Measurements from ENCODE around the gene STK11. TPM values are rescaled to one million over a fixed set of nuclear protein-coding genes. Genes with fewer than 3 reads are reported as not detected.

STK11 gene
- total RNA-seq, 1 donor from 2014 or later: 104 TPM

DNA sequence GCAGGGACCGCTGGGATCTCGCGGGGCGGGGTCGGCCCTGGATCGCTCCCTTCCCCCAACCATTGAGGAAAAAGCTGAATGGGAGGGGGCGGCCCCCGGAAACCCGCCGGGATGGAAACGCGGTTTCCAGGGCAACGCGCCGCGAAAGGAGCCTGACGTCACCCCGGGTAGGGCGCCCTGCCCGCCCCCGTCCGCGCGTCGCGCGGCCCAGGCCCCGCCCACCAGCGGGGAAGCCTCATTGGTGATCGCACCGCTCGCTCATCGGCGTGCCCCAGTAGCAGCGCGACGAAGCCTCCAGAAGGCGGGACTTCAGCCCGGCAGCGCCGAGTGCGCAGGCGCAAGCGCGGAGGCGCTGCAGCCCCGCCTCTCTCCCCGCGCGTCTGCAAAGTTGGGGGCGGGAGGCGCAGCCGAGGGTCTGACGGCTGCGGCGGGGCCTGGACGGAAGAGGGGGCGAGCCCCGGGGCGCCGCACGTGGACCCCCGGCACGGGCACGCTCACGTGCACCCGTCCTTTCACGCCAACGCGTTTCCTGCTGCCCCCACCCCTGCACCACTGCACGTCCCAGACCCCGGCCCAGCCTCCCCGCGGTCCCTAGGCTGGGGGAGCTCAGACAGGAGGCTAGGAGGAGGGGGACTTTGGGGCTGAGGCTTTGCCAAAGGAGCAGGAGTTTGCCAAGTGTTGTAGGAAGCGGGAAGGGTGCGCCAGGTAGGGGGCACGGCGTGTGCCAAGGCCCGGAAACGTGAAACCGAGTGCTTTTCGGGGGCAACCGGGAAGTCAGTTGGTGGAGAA, 55.4 kb downstream of the STK11 start:
- H3K36me3 ChIP-seq: peaks cover 23 to 24% of the 10 kb centered on the region in 2 donors
- H3K27ac ChIP-seq: peak overlapping the region; percentile 96 to 99
- peaks cover 25 to 55% of the 10 kb centered on the region in 2 donors for H3K4me1 ChIP-seq
- TF ChIP-seq, protein P1, sequence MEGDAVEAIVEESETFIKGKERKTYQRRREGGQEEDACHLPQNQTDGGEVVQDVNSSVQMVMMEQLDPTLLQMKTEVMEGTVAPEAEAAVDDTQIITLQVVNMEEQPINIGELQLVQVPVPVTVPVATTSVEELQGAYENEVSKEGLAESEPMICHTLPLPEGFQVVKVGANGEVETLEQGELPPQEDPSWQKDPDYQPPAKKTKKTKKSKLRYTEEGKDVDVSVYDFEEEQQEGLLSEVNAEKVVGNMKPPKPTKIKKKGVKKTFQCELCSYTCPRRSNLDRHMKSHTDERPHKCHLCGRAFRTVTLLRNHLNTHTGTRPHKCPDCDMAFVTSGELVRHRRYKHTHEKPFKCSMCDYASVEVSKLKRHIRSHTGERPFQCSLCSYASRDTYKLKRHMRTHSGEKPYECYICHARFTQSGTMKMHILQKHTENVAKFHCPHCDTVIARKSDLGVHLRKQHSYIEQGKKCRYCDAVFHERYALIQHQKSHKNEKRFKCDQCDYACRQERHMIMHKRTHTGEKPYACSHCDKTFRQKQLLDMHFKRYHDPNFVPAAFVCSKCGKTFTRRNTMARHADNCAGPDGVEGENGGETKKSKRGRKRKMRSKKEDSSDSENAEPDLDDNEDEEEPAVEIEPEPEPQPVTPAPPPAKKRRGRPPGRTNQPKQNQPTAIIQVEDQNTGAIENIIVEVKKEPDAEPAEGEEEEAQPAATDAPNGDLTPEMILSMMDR (IDR thresholded peaks at IDR 0.05): no peak
- intact Hi-C loops (cut with DNase I): loop anchor here (1.0 kb wide), 1 partner anchor 8 kb away; no protein-coding TSS in a partner anchor
- peak; percentile 84 to 98 for DNase-seq (ENCODE audit: low spot score in 2 of 2)
- peak overlapping the region; percentile 76 to 83 for H3K4me3 ChIP-seq
- no peaks in the 10 kb centered on the region for H3K9me3 ChIP-seq
- H3K27me3 ChIP-seq: no peaks in the 10 kb centered on the region

DNA sequence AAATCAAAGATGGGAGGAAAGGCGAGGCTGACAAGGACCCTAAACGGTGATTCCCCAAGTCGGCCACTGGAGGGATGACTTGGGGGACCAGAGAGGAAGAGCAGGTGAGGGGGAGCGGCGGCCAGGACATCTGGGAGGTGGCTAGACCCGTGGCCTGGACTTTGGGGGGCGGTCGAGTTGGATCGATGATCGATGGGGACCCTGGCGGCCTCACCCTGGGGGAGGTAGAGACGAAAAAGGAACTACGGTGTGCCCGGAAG, 55.9 kb downstream of the STK11 start:
- peak overlapping the region; percentile 96 to 99 for H3K27ac ChIP-seq
- H3K4me1 ChIP-seq: peaks cover 24 to 59% of the 10 kb centered on the region in 2 donors
- TF ChIP-seq, protein P1 (IDR thresholded peaks at IDR 0.05): peak in 2 of 3 experiments; percentile 10 to 25
- no peak for DNase-seq (ENCODE audit: low spot score in 2 of 2)
- peak overlapping the region; percentile 76 to 83 for H3K4me3 ChIP-seq
- H3K9me3 ChIP-seq: no peaks in the 10 kb centered on the region
- H3K36me3 ChIP-seq: peaks cover 17 to 18% of the 10 kb centered on the region in 2 donors
- no peaks in the 10 kb centered on the region for H3K27me3 ChIP-seq
- intact Hi-C loops (cut with DNase I): loop anchor here (1.0 kb wide), 1 partner anchor 8 kb away; no protein-coding TSS in a partner anchor

DNA sequence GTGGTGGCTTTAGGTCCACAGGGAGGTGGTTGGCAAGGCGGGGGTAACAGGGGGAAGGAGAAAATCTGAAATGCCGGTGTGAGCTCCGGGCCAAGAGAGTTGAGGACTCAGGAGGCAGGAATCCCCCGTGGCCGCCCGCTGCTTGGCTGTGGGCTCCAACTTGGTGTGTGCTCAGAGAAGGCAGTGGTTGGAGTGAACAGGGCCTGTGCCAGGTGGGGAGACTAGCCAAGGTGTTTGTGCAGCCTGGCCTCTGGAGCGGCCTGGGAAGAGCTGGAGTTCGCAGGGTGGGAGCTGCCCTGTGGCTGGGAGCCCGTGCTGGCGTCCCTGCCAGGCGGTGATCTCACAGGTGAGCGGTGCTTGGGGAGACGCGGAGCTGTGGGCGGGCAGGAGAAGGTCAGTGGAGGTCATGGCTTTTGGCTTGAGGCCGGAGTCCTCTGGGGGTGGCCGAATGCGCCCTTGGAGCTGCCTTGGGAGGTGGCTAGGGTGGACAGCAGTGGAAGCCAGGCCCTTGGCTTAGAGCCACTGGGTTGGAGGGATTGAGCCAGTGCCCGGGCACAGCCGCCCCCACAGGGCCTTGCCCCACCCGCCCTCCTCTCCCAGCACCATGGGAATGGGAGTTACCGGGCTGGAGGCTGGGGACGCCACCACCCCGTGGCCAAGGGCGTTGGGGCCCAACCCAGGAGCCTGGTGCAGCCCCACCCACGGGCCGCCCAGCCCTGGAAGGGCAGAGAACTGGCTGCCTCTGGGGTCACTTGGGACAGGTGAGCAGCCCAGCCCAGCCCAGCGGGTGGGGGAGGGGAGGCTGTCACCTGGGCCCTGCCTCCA, 56.4 kb downstream of the STK11 start:
- peak overlapping the region; percentile 96 to 99 for H3K27ac ChIP-seq
- peaks cover 12 to 13% of the 10 kb centered on the region in 2 donors for H3K36me3 ChIP-seq
- H3K4me3 ChIP-seq: peak overlapping the region; percentile 76 to 83
- H3K9me3 ChIP-seq: no peaks in the 10 kb centered on the region
- peaks cover 25 to 60% of the 10 kb centered on the region in 2 donors for H3K4me1 ChIP-seq
- intact Hi-C loops (cut with DNase I): loop anchor here (1.0 kb wide), 1 partner anchor 9 kb away; no protein-coding TSS in a partner anchor
- peak; percentile 85 to 94 for DNase-seq (ENCODE audit: low spot score in 2 of 2)
- TF ChIP-seq, protein P1 (IDR thresholded peaks at IDR 0.05): no peak
- H3K27me3 ChIP-seq: no peaks in the 10 kb centered on the region

DNA sequence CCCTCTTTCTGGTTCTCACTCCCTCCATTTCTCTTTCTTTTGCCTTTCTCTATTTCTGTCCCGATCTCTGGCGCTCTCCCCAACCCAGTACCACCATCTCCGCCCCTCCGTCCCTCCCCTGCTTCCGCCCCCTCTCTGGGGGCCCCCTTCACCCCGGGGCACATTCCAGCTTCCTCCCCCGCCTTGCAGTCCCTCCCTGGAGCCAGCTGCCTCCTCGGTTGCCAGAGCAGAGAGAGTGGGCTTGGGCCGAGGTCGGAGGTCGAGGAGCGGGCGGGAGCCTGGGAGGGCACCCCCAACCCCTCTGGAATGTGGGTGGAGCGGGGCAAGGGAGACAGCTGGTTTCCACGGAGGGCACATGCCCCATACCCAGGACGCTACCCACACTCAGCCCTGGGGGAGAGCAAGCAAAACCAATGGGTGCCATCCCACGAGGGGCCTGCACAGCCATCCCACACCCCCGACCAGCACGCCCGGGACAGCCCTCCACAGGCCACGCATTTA, 57.1 kb downstream of the STK11 start:
- TF ChIP-seq, protein P1 (IDR thresholded peaks at IDR 0.05): no peak
- no peak for DNase-seq (ENCODE audit: low spot score in 2 of 2)
- no peaks in the 10 kb centered on the region for H3K27me3 ChIP-seq
- peak overlapping the region; percentile 76 to 83 for H3K4me3 ChIP-seq
- H3K4me1 ChIP-seq: peaks cover 28 to 66% of the 10 kb centered on the region in 2 donors
- no peaks in the 10 kb centered on the region for H3K9me3 ChIP-seq
- peaks cover 5 to 6% of the 10 kb centered on the region in 2 donors for H3K36me3 ChIP-seq
- intact Hi-C loops (cut with DNase I): no loop called here
- H3K27ac ChIP-seq: peak overlapping the region; percentile 96 to 99

DNA sequence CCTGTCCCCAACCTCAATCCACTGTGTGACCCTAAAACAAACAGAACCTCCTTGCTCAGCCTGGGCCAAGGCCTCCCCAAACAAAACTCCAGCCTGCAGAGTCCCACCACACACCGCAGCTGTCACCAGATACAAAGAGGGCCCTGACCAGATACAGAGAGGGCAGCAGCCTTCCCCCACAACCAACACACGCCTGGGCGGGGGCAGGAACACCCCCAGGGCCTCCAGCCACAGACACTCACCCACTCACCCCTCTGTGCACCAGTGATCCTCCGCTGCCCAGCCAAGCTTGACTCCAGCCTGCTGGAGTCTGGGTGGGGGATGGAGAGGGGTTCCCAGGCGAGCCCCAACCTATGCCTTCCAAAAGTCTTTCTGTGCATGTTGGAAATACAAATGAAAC, 57.6 kb downstream of the STK11 start:
- TF ChIP-seq, protein P1 (IDR thresholded peaks at IDR 0.05): no peak
- H3K4me1 ChIP-seq: peaks cover 28 to 68% of the 10 kb centered on the region in 2 donors
- no peaks in the 10 kb centered on the region for H3K27me3 ChIP-seq
- H3K9me3 ChIP-seq: no peaks in the 10 kb centered on the region
- H3K27ac ChIP-seq: peak overlapping the region; percentile 96 to 99
- no peak for DNase-seq (ENCODE audit: low spot score in 2 of 2)
- no peak overlapping the region for H3K4me3 ChIP-seq
- intact Hi-C loops (cut with DNase I): no loop called here
- H3K36me3 ChIP-seq: peaks cover under 1 to 1% of the 10 kb centered on the region in 2 donors

Measured in ascending aorta (tissue), 2 donors.